Measurements from ENCODE around the gene NEGR1.

NEGR1 gene

GRCh38 chr1:71787699-71788098 lies 494.6 kb downstream of the NEGR1 start:
- no peak for DNase-seq (ENCODE audit: low read depth in 4 of 4, low spot score in 1 of 4)

- no peak for DNase-seq (ENCODE audit: low read depth in 4 of 4, low spot score in 1 of 4)
Measured at GRCh38 chr1:71786218-71786617, 496.1 kb downstream of the NEGR1 start.

- DNase-seq (ENCODE audit: low read depth in 4 of 4, low spot score in 1 of 4), result no peak
Measured at GRCh38 chr1:71785450-71785849, 496.9 kb downstream of the NEGR1 start.

GRCh38 chr1:71785000-71785399 lies 497.3 kb downstream of the NEGR1 start:
- DNase-seq (ENCODE audit: low read depth in 4 of 4, low spot score in 1 of 4), result no peak

GRCh38 chr1:71784241-71784640 lies 498.1 kb downstream of the NEGR1 start:
- no peak for DNase-seq (ENCODE audit: low read depth in 4 of 4, low spot score in 1 of 4)

- DNase-seq (ENCODE audit: low read depth in 4 of 4, low spot score in 1 of 4), result no peak
Measured at GRCh38 chr1:71783071-71783470, 499.3 kb downstream of the NEGR1 start.

- DNase-seq (ENCODE audit: low read depth in 4 of 4, low spot score in 1 of 4), result no peak
Measured at GRCh38 chr1:71781450-71781849, 500.9 kb downstream of the NEGR1 start.

- DNase-seq (ENCODE audit: low read depth in 4 of 4, low spot score in 1 of 4), result no peak
Measured at GRCh38 chr1:71780681-71781080, 501.7 kb downstream of the NEGR1 start.

GRCh38 chr1:71778940-71779339 lies 503.4 kb downstream of the NEGR1 start:
- no peak for DNase-seq (ENCODE audit: low read depth in 4 of 4, low spot score in 1 of 4)

GRCh38 chr1:71777094-71777493 lies 505.2 kb downstream of the NEGR1 start:
- no peak for DNase-seq (ENCODE audit: low read depth in 4 of 4, low spot score in 1 of 4)

- no peak for DNase-seq (ENCODE audit: low read depth in 4 of 4, low spot score in 1 of 4)
Measured at GRCh38 chr1:71774705-71775104, 507.6 kb downstream of the NEGR1 start.

- no peak for DNase-seq (ENCODE audit: low read depth in 4 of 4, low spot score in 1 of 4)
Measured at GRCh38 chr1:71770121-71770520, 512.2 kb downstream of the NEGR1 start.

GRCh38 chr1:71766748-71767147 lies 515.6 kb downstream of the NEGR1 start:
- no peak for DNase-seq (ENCODE audit: low read depth in 4 of 4, low spot score in 1 of 4)

GRCh38 chr1:71762514-71763255 lies 519.7 kb downstream of the NEGR1 start:
- DNase-seq (ENCODE audit: low read depth in 4 of 4, low spot score in 1 of 4), result no peak

- no peak for DNase-seq (ENCODE audit: low read depth in 4 of 4, low spot score in 1 of 4)
Measured at GRCh38 chr1:71755441-71755840, 526.9 kb downstream of the NEGR1 start.

GRCh38 chr1:71753746-71754145 lies 528.6 kb downstream of the NEGR1 start:
- DNase-seq (ENCODE audit: low read depth in 4 of 4, low spot score in 1 of 4), result no peak

- DNase-seq (ENCODE audit: low read depth in 4 of 4, low spot score in 1 of 4), result no peak
Measured at GRCh38 chr1:71745326-71745725, 537.0 kb downstream of the NEGR1 start.

- DNase-seq (ENCODE audit: low read depth in 4 of 4, low spot score in 1 of 4), result no peak
Measured at GRCh38 chr1:71743862-71744261, 538.5 kb downstream of the NEGR1 start.

- DNase-seq (ENCODE audit: low read depth in 4 of 4, low spot score in 1 of 4), result no peak
Measured at GRCh38 chr1:71738910-71739309, 543.4 kb downstream of the NEGR1 start.

GRCh38 chr1:71738256-71738655 lies 544.1 kb downstream of the NEGR1 start:
- no peak for DNase-seq (ENCODE audit: low read depth in 4 of 4, low spot score in 1 of 4)

- no peak for DNase-seq (ENCODE audit: low read depth in 4 of 4, low spot score in 1 of 4)
Measured at GRCh38 chr1:71737768-71738167, 544.6 kb downstream of the NEGR1 start.

- no peak for DNase-seq (ENCODE audit: low read depth in 4 of 4, low spot score in 1 of 4)
Measured at GRCh38 chr1:71733121-71733520, 549.2 kb downstream of the NEGR1 start.

- DNase-seq (ENCODE audit: low read depth in 4 of 4, low spot score in 1 of 4), result no peak
Measured at GRCh38 chr1:71721532-71721931, 560.8 kb downstream of the NEGR1 start.
